ENCODE measurements around the gene GATAD1. TPM values are rescaled to one million over a fixed set of nuclear protein-coding genes. Genes with fewer than 3 reads are reported as not detected.

The GATAD1 gene
- total RNA-seq, 1 experiment from 2014 or later = 27.0 TPM

DNA sequence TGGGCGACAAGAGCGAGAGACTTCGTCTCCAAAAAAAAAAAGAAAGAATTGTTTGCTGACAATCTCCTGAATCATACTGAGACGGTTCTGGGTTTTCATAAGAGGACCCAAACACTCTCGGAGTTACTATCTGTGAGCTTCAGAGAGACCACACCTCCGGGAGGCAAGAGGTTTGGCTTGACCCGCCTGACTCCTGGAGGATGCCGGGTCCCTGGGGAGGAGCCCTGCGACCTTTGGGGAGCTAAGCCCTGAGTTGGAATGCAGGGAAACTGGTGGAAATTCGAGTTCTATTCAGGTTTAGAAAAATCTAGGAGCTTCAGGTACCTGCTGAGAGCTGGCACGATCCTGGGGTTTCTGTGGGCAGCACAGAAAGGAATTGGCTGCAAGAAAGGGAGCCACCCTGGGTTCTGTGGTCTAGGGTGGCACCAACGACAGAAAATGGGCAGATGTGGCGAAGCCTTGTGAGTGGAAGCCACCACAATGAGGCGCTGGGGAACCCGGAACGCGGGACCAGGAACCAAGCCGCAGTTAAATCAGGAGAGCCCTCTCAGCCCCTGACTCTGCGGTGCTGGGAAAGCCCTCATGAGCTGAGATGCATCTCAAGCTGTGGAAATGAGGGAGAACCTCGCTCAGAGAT, 21.9 kb upstream of the GATAD1 start:
- CTCF ChIA-PET = interaction anchor here (0.7 to 2.2 kb wide), 3 partner anchors 12 to 119 kb away, joined by 4 to 29 read pairs (median 5); partner anchors contain the start of gene GATAD1
- POLR2A ChIA-PET = no interaction called here

DNA sequence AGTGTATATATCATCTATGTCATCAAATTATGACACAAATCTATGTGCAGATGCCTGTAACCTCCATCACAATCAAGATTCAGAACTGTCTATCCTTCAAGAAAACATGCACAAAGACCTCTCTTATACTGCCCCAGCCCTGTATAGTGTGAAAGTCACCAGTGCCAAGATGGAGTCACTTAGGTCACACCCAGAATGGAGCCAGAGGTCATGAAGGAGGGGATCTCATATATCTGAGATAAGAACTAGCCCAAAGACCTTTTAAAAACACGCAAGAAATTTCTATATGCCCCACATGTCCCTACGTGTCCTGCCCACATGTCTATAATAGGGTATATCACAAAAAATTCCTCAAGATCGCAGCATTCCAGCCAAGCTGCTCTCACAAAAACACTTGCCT, 20.1 kb upstream of the GATAD1 start:
- Histone ChIP-seq H3K27me3 (ENCODE audit: control insufficient read depth, insufficient read depth, low read length) (no peaks in the 10 kb centered on the region), H3K4me1 (ENCODE audit: control insufficient read depth, insufficient read depth, low read length) (peaks cover 6% of the 10 kb centered on the region; the same call in 1 of the 2 replicates), H3K4me3 (ENCODE audit: low read depth in 2 of 2, low read length in 2 of 2) (no peak overlapping the region), H3K9me3 (ENCODE audit: control insufficient read depth, insufficient read depth, low read depth, low read length) (no peaks in the 10 kb centered on the region), H3K36me3 (ENCODE audit: control insufficient read depth, insufficient read depth, low read length) (no peaks in the 10 kb centered on the region), H3K27ac (ENCODE audit: low read length) (no peak overlapping the region)
- ChIA-PET CTCF (no interaction called here), POLR2A (no interaction called here)
- no TSS peak for BruUV-seq (replicated peaks)
- TF ChIP-seq, protein P1, sequence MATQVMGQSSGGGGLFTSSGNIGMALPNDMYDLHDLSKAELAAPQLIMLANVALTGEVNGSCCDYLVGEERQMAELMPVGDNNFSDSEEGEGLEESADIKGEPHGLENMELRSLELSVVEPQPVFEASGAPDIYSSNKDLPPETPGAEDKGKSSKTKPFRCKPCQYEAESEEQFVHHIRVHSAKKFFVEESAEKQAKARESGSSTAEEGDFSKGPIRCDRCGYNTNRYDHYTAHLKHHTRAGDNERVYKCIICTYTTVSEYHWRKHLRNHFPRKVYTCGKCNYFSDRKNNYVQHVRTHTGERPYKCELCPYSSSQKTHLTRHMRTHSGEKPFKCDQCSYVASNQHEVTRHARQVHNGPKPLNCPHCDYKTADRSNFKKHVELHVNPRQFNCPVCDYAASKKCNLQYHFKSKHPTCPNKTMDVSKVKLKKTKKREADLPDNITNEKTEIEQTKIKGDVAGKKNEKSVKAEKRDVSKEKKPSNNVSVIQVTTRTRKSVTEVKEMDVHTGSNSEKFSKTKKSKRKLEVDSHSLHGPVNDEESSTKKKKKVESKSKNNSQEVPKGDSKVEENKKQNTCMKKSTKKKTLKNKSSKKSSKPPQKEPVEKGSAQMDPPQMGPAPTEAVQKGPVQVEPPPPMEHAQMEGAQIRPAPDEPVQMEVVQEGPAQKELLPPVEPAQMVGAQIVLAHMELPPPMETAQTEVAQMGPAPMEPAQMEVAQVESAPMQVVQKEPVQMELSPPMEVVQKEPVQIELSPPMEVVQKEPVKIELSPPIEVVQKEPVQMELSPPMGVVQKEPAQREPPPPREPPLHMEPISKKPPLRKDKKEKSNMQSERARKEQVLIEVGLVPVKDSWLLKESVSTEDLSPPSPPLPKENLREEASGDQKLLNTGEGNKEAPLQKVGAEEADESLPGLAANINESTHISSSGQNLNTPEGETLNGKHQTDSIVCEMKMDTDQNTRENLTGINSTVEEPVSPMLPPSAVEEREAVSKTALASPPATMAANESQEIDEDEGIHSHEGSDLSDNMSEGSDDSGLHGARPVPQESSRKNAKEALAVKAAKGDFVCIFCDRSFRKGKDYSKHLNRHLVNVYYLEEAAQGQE (IDR thresholded peaks at IDR 0.05; ENCODE audit: insufficient read depth in 1 of 2, low read depth in 2 of 2, low read length in 1 of 2) = no peak
- no peak for TF ChIP-seq TCF7L2 (IDR thresholded peaks at IDR 0.05; ENCODE audit: low read depth, low read length)
- no peak for TF ChIP-seq SIN3A (IDR thresholded peaks at IDR 0.05; ENCODE audit: borderline replicate concordance, insufficient read depth, low read depth, low read length)
- TF ChIP-seq, protein P2, sequence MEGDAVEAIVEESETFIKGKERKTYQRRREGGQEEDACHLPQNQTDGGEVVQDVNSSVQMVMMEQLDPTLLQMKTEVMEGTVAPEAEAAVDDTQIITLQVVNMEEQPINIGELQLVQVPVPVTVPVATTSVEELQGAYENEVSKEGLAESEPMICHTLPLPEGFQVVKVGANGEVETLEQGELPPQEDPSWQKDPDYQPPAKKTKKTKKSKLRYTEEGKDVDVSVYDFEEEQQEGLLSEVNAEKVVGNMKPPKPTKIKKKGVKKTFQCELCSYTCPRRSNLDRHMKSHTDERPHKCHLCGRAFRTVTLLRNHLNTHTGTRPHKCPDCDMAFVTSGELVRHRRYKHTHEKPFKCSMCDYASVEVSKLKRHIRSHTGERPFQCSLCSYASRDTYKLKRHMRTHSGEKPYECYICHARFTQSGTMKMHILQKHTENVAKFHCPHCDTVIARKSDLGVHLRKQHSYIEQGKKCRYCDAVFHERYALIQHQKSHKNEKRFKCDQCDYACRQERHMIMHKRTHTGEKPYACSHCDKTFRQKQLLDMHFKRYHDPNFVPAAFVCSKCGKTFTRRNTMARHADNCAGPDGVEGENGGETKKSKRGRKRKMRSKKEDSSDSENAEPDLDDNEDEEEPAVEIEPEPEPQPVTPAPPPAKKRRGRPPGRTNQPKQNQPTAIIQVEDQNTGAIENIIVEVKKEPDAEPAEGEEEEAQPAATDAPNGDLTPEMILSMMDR (IDR thresholded peaks at IDR 0.05) = no peak
- no peak for TF ChIP-seq POLR2AphosphoS5 (IDR thresholded peaks at IDR 0.05; ENCODE audit: low read depth, low read length)
- DNase-seq (ENCODE audit: low read depth, low spot score) = no peak
- intact Hi-C loops (cut with micrococcal nuclease; ENCODE audit: unreplicated experiment) = no loop called here
- no peak for ATAC-seq
- in situ Hi-C loops (cut with HindIII; ENCODE audit: low pct_unique_long_range_greater_than_20kb, low sequenced_read_pairs) = no loop called here

More for the DNA sequence above, 21.9 kb upstream of the GATAD1 start:
- no TSS peak for BruUV-seq (replicated peaks)
- no peak for TF ChIP-seq SIN3A (IDR thresholded peaks at IDR 0.05; ENCODE audit: borderline replicate concordance, insufficient read depth, low read depth, low read length)
- TF ChIP-seq, protein P2 (IDR thresholded peaks at IDR 0.05) = peak; percentile 48
- intact Hi-C loops (cut with micrococcal nuclease; ENCODE audit: unreplicated experiment) = no loop called here
- in situ Hi-C loops (cut with HindIII; ENCODE audit: low pct_unique_long_range_greater_than_20kb, low sequenced_read_pairs) = no loop called here
- Histone ChIP-seq H3K27ac (ENCODE audit: low read length) (peak overlapping the region; percentile 5; the same call in 1 of the 2 replicates), H3K9me3 (ENCODE audit: control insufficient read depth, insufficient read depth, low read depth, low read length) (no peaks in the 10 kb centered on the region), H3K4me3 (ENCODE audit: low read depth in 2 of 2, low read length in 2 of 2) (peak overlapping the region; percentile 39 to 78), H3K27me3 (ENCODE audit: control insufficient read depth, insufficient read depth, low read length) (no peaks in the 10 kb centered on the region), H3K4me1 (ENCODE audit: control insufficient read depth, insufficient read depth, low read length) (peaks cover 6% of the 10 kb centered on the region; the same call in 1 of the 2 replicates), H3K36me3 (ENCODE audit: control insufficient read depth, insufficient read depth, low read length) (no peaks in the 10 kb centered on the region)
- no peak for DNase-seq (ENCODE audit: low read depth, low spot score)
- ATAC-seq = peak; percentile 75

Measured in Panc1 (cell line).